ENCODE measurements around the gene PRODH2.

DNA sequence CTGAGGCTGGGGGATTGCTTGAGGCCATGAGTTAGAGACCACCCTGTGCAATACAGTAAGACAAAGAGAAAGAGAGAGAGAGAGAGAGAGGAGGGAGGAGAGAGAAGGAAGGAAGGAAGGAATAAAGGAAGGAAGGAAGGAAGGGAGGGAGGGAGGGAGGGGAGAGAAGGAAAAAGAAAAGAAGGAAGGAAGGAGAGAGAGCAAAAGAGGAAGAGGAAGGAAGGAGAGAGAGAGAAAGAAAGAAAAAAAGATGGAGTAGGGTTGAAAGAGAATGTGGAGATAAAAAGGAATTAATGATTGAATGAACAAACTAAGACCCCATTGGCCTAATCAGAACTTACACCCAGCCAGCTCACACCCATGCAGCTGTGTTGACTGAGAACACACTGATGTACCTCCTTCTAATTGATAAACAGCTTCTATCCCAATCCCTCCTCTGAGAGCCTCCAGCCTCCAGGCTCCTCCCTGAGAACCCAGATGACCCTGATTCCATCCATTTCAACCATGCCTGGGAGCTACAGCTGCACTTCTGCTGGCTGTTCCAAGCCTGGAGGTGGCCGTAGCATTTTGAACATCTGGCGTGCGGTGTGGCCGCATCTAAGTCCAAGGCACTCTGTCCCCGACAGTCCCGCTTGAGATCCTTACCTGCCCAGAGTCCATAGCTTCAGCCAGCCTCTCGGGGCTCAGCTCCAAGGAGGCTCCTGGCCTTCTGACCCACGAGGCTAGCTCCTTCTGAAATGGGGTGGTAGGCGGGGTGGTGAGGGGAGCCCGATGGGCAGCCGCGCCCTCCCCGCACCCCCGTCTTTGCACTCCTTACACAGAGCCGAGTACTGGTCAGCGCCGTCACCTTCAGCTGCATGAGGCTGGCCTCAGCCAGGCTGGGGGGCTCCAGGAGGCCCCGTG lies 1.1 kb downstream of the PRODH2 start:
- TF ChIP-seq, protein P1, sequence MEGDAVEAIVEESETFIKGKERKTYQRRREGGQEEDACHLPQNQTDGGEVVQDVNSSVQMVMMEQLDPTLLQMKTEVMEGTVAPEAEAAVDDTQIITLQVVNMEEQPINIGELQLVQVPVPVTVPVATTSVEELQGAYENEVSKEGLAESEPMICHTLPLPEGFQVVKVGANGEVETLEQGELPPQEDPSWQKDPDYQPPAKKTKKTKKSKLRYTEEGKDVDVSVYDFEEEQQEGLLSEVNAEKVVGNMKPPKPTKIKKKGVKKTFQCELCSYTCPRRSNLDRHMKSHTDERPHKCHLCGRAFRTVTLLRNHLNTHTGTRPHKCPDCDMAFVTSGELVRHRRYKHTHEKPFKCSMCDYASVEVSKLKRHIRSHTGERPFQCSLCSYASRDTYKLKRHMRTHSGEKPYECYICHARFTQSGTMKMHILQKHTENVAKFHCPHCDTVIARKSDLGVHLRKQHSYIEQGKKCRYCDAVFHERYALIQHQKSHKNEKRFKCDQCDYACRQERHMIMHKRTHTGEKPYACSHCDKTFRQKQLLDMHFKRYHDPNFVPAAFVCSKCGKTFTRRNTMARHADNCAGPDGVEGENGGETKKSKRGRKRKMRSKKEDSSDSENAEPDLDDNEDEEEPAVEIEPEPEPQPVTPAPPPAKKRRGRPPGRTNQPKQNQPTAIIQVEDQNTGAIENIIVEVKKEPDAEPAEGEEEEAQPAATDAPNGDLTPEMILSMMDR (IDR thresholded peaks at IDR 0.05; ENCODE audit: low read length), result no peak
- TF ChIP-seq EZH2 (IDR thresholded peaks at IDR 0.05; ENCODE audit: borderline replicate concordance, low read length), result no peak

All from OCI-LY1 (cell line).